PFSK-1 (cell line): ENCODE measurements around the gene LMNTD2.

Experiments used
- FOXP2 ChIP-seq: optimal IDR thresholded peaks from 2 replicates; pipeline ENCODE3; 2011; ENCODE audit warnings: borderline replicate concordance, control low read depth, inconsistent platforms; ENCODE audit not compliant: insufficient read depth; ENCODE audit errors: extremely low read length, extremely low read depth
- POLR2AphosphoS5 ChIP-seq: IDR thresholded peaks from 2 replicates; pipeline ENCODE4 v1.6.1; 2012; ENCODE audit warnings: low read depth, mild to moderate bottlenecking, control low read depth, low read length, moderate library complexity
- SIN3A ChIP-seq: IDR thresholded peaks from 2 replicates; pipeline ENCODE4 v1.6.1; 2012; ENCODE audit warnings: mild to moderate bottlenecking, low read length, moderate library complexity, borderline replicate concordance; ENCODE audit not compliant: insufficient read depth
- TAF1 ChIP-seq: IDR thresholded peaks from 2 replicates; pipeline ENCODE4 v1.6.1; 2012; ENCODE audit warnings: low read length, control low read depth, borderline replicate concordance; ENCODE audit not compliant: insufficient read depth
- TF ChIP-seq, protein P1 (sequence below), 2 experiments: IDR thresholded peaks; 2 replicates each; pipeline versions ENCODE4 v1.6.1 to v1.8.0; 2011 to 2012; ENCODE audit warnings: low read depth in 2 of 2, low read length in 2 of 2, control low read depth in 1 of 2, inconsistent platforms in 1 of 2, mild to moderate bottlenecking in 1 of 2, moderate library complexity in 1 of 2; ENCODE audit not compliant: insufficient read depth in 1 of 2

DNA sequence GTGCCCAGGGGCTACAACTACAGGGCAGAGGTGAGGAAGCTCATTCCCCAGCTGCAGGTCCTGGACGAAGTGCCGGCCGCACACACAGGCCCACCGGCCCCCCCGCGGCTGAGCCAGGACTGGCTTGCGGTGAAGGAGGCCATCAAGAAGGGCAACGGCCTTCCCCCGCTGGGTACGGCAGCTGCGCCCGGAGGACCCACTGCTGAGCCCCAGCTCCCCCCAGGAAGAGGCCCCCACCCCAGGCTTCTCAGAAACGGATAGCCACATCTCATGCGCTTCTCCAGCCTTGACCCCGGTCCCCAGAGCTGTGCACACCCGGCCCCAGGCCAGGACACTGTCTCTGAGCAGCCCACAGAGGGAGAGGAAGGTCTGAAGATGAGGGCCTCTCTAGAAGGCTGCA is 9.4 kb downstream of the LMNTD2 start:
- TF ChIP-seq FOXP2, result no peak
- TF ChIP-seq, protein P1, sequence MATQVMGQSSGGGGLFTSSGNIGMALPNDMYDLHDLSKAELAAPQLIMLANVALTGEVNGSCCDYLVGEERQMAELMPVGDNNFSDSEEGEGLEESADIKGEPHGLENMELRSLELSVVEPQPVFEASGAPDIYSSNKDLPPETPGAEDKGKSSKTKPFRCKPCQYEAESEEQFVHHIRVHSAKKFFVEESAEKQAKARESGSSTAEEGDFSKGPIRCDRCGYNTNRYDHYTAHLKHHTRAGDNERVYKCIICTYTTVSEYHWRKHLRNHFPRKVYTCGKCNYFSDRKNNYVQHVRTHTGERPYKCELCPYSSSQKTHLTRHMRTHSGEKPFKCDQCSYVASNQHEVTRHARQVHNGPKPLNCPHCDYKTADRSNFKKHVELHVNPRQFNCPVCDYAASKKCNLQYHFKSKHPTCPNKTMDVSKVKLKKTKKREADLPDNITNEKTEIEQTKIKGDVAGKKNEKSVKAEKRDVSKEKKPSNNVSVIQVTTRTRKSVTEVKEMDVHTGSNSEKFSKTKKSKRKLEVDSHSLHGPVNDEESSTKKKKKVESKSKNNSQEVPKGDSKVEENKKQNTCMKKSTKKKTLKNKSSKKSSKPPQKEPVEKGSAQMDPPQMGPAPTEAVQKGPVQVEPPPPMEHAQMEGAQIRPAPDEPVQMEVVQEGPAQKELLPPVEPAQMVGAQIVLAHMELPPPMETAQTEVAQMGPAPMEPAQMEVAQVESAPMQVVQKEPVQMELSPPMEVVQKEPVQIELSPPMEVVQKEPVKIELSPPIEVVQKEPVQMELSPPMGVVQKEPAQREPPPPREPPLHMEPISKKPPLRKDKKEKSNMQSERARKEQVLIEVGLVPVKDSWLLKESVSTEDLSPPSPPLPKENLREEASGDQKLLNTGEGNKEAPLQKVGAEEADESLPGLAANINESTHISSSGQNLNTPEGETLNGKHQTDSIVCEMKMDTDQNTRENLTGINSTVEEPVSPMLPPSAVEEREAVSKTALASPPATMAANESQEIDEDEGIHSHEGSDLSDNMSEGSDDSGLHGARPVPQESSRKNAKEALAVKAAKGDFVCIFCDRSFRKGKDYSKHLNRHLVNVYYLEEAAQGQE (IDR thresholded peaks at IDR 0.05; ENCODE audit: insufficient read depth in 1 of 2, low read depth in 2 of 2, low read length in 2 of 2), result no peak
- no peak for TF ChIP-seq TAF1
- TF ChIP-seq POLR2AphosphoS5, result no peak
- TF ChIP-seq SIN3A, result no peak
